Activated T-helper 1 cell treated with anti-CD3 and anti-CD28 coated beads, Interleukin-12 subunit alpha, Interleukin-12 subunit beta, Interleukin-2, Interleukin-4 antibody, amounts not matched to agents 30 ng/mL and 10 ng/mL and 1 ng/mL, durations not matched to agents 14 hours and 24 hours and 36 hours (primary cell): ENCODE measurements around the gene OSBPL1A. TPM values are rescaled to one million over a fixed set of nuclear protein-coding genes. Genes with fewer than 3 reads are reported as not detected.

Experiments
- DNase-seq: peaks from one replicate; pipeline ENCODE4 v3.0.0; 2021; ENCODE audit warnings: low spot score
- H3K27ac Mint-ChIP-seq: one replicate; pipeline ENCODE4 v1.8.0; 2021; ENCODE audit warnings: mild to moderate bottlenecking, mixed read lengths
- H3K27me3 Mint-ChIP-seq: one replicate; pipeline ENCODE4 v1.8.0; 2022; ENCODE audit warnings: mild to moderate bottlenecking, moderate library complexity, mixed read lengths; ENCODE audit not compliant: insufficient read depth
- H3K36me3 Mint-ChIP-seq: one replicate; pipeline ENCODE4 v1.8.0; 2021; ENCODE audit warnings: low read depth, mixed read lengths
- H3K4me1 Mint-ChIP-seq: one replicate; pipeline ENCODE4 v1.8.0; 2021; ENCODE audit warnings: low read depth, mixed read lengths
- H3K4me3 Mint-ChIP-seq: one replicate; pipeline ENCODE4 v1.8.0; 2021; ENCODE audit warnings: mild to moderate bottlenecking, moderate library complexity, mixed read lengths
- H3K9me3 Mint-ChIP-seq: one replicate; pipeline ENCODE4 v1.8.0; 2021; ENCODE audit warnings: mixed read lengths
- intact Hi-C: fragments of 100-400 bp; cut with micrococcal nuclease; formaldehyde crosslinking; loops from one replicate; pipeline ENCODE4 v1.15.1; 2024
- total RNA-seq: library from RNA; stranded (reverse); gene quantifications from 2 replicates; pipeline ENCODE4 v1.2.3, GENCODE V29; 2022

OSBPL1A gene
- total RNA-seq, 1 donor from 2014 or later, result 2.5 TPM

DNA sequence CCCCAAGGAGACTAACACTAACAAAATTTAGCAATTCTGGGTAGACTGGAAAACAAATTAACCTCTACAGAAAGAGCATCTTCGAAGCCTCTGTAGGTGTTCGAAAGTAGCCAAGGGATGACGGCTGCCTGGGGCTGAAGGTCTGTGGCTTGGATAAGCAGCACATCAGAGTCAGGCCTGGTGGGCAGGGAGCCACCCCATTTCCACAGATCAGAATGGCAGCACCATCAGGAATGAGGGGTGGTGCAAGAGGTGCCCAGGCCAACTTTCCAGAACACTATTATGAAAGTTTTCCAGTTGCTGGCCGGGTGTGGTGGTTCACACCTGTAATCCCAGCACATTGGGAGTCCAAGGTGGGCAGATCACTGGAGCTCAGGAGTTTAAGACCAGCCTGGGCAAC lies 200.9 kb downstream of the OSBPL1A start:
- no peak overlapping the region for H3K27ac Mint-ChIP-seq
- no peaks in the 10 kb centered on the region for H3K36me3 Mint-ChIP-seq
- intact Hi-C loops, result no loop called here
- no peak overlapping the region for H3K4me3 Mint-ChIP-seq
- DNase-seq, result no peak
- no peaks in the 10 kb centered on the region for H3K9me3 Mint-ChIP-seq
- H3K27me3 Mint-ChIP-seq, result peaks cover 10% of the 10 kb centered on the region
- H3K4me1 Mint-ChIP-seq, result no peaks in the 10 kb centered on the region

DNA sequence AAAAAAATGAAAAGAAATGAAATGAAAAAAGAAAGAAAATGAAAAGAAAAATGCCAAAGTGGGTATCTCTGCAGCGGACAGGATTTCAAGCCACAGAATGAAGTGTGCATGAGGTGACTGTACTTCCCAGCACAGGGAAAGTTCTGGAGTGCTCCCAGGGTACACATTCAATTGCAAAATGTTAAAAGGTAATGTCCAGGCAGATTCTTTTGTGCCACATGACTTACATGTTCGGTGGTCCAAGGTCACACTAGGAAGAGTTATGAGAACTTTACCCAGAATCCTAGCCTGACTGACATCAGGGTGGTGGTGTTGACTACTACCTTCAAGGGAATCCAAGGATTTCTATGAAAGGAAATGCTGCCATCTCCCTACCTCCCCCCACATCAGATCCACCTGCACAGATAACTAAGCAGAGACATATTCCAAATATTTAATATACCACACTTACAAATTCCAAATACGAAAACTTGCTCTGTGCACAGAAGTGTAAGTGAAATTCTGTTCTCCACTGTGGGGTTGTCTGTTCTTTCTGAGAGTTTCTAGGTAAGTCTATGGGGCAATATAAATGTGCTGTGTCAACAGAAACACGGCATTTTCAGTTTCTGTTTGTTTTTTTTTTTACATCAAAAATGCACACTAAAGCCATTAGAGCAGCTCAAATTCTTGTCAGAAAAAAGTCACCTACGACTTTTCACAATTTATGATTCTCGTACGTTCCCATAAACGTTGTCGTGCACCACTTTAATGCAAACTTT lies 202.1 kb downstream of the OSBPL1A start:
- H3K4me3 Mint-ChIP-seq, result no peak overlapping the region
- no peaks in the 10 kb centered on the region for H3K9me3 Mint-ChIP-seq
- H3K36me3 Mint-ChIP-seq, result no peaks in the 10 kb centered on the region
- intact Hi-C loops, result no loop called here
- H3K27ac Mint-ChIP-seq, result no peak overlapping the region
- H3K27me3 Mint-ChIP-seq, result peaks cover 11% of the 10 kb centered on the region
- no peak for DNase-seq
- H3K4me1 Mint-ChIP-seq, result no peaks in the 10 kb centered on the region

DNA sequence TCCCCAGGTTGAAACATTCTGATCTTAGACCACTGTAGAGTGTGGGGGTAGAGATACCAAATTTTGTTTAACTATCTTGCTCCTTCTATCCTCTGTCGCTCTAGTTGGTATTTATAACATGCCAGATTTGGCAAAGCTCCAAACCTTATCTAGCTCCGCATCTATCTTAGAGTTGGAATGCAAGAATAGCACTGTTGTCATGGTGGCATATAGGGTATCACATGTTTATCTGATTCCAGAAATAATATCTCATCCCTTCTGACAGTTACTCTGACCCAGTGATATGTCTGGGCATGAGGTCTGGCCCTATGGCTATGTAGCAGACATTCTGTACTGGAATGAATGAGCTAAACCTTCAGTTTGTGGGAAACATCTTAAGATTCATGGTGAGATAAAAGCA lies 207.0 kb downstream of the OSBPL1A start:
- intact Hi-C loops, result no loop called here
- Mint-ChIP-seq H3K36me3 (no peaks in the 10 kb centered on the region), H3K27ac (no peak overlapping the region), H3K9me3 (no peaks in the 10 kb centered on the region), H3K4me1 (no peaks in the 10 kb centered on the region), H3K27me3 (peaks cover 12% of the 10 kb centered on the region), H3K4me3 (no peak overlapping the region)
- no peak for DNase-seq

DNA sequence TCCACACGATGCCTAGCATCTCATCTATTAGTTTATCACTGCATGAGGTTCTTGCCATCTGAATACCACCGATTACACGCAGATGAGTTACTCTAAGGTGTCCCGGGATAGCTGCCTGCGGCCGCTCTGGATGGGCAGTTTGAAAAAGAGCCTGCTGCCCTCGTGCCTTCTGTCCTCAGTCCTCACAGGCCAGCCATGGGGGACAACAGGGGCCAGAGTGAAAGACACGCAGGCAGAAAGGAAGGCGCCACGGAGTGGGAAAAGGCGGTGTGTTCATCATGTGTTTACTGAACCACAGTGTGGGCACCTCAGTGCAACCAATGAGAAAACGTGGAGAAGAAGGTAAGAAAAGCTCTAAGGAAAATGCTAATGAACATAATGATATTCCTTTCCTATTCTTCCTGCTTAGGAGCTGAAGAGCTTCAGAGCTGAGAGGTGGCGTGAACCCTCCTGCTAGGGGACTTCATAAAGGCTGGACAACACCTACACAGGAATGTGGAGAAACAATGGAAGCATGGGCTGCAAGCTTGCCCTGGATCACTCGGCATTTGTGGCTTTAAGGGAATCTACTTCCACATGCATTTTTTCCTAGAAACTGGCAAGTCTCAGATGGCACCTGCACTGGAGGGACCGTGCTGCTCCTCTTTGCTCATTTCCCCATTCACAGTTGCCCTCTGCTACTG lies 207.8 kb downstream of the OSBPL1A start:
- Mint-ChIP-seq H3K27ac (no peak overlapping the region), H3K4me3 (no peak overlapping the region), H3K36me3 (no peaks in the 10 kb centered on the region), H3K4me1 (no peaks in the 10 kb centered on the region), H3K9me3 (no peaks in the 10 kb centered on the region), H3K27me3 (peaks cover 12% of the 10 kb centered on the region)
- intact Hi-C loops, result no loop called here
- DNase-seq, result no peak

DNA sequence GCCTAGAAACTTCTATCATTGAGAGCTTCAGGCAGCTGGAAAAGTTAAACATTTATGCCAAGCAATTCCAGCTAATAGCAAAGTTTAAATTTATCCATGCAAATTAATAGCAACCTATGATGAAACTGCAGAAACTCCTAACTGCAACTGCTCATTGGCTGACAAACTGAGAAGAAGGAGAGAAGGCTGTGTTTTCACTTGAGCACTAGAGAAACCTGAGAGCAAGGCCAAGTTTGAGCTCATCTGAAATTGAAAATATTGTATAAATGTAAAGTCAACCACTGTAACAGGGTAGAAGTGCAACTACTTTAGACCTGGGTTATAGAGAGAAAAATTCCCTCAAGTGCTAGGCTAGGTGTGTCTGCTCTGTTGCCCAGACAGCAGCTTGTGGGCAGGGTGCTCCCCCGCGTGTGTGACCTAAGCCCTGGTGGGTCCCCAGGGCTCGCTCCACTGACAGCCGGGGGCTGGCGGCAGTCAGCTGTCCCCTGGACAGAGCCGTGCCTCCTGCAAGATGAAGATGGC lies 208.6 kb downstream of the OSBPL1A start:
- Mint-ChIP-seq H3K27me3 (peaks cover 12% of the 10 kb centered on the region), H3K4me3 (no peak overlapping the region), H3K9me3 (no peaks in the 10 kb centered on the region), H3K4me1 (no peaks in the 10 kb centered on the region), H3K27ac (no peak overlapping the region), H3K36me3 (no peaks in the 10 kb centered on the region)
- intact Hi-C loops, result no loop called here
- no peak for DNase-seq

DNA sequence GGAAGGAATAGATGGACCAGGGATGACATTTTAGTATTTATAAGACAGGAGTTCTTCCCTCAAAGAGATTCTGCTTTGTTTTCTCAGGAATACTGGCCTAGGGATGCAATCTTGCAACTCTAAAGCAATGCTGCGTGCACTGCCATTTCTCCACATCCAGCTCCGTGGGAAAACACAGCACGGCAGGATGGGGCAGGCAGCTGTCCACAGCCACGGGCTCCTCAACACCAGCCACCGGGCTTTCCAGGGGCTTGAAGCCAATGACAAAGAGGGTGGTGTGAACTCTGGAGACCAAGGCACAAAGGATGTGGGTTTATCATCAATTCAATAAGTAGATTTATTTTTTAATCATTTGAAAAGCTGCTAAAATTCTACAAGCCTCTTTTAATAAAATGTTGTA lies 209.5 kb downstream of the OSBPL1A start:
- DNase-seq, result no peak
- no peaks in the 10 kb centered on the region for H3K36me3 Mint-ChIP-seq

DNA sequence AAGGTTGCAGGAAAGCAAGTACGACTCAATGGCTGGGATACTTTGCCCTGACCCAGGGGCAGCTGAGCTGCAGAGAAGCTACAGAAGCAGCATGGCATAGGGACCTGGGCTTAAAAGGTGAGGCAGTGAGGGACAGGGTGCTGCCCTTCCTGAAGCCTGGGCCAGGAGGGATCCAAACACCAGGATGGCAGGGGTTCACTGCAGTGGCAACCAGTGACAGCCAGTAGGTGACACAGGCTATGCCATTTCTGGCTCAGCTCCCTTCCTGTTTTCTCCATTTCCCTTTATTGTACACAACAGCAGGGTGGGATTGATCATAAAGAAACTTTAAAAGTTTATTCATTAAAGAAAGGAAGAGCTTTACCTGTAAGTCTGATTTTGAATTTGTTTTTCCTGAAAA lies 209.9 kb downstream of the OSBPL1A start:
- Mint-ChIP-seq H3K36me3 (no peaks in the 10 kb centered on the region), H3K9me3 (no peaks in the 10 kb centered on the region), H3K27ac (no peak overlapping the region), H3K4me1 (no peaks in the 10 kb centered on the region), H3K27me3 (peaks cover 8% of the 10 kb centered on the region), H3K4me3 (no peak overlapping the region)
- intact Hi-C loops, result no loop called here
- DNase-seq, result no peak

More for the DNA sequence above, 209.5 kb downstream of the OSBPL1A start:
- intact Hi-C loops, result no loop called here
- Mint-ChIP-seq H3K27ac (no peak overlapping the region), H3K27me3 (peaks cover 12% of the 10 kb centered on the region), H3K9me3 (no peaks in the 10 kb centered on the region), H3K4me1 (no peaks in the 10 kb centered on the region), H3K4me3 (no peak overlapping the region)

DNA sequence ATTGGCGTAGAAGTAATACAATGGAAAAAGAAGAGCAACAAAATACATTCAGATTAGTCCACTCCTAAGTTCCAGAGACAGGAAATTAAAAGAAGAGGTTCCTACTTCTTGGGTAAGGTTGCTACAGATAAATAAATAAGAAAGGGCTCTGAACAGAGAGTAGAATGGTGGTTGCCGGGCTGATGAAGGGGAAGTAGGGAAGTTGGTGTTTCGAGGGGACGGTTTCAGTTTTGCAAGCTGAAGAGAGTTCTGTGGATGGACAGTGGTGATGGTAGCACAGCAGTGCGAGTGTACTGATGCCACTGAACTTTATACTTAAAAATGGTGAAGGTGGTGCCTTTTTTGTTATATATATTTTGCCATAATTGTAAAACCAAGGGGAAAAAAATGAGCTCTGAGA lies 210.6 kb downstream of the OSBPL1A start:
- H3K27ac Mint-ChIP-seq, result no peak overlapping the region
- H3K4me3 Mint-ChIP-seq, result no peak overlapping the region

DNA sequence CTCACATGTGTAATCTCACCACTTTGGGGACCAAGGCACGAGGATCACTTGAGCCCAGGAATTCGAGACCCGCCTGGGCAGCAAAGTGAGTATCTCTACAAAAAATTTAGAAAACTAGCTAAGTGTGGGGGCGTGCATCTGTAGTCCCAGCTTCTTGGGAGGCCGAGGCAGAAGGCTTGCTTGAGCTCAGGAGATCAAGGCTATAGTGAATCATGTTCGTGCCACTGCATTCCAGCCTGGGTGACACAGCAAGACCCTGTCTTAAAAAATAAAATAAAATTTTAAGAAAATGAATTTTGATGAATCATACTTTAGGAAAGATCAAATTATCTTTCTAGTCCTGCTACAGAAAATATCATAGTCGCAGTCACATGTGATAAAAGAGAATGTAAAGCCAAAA lies 211.8 kb downstream of the OSBPL1A start:
- DNase-seq, result no peak
- peaks cover 5% of the 10 kb centered on the region for H3K27me3 Mint-ChIP-seq
- H3K9me3 Mint-ChIP-seq, result no peaks in the 10 kb centered on the region
- no peak overlapping the region for H3K27ac Mint-ChIP-seq
- H3K4me1 Mint-ChIP-seq, result no peaks in the 10 kb centered on the region
- H3K36me3 Mint-ChIP-seq, result no peaks in the 10 kb centered on the region
- no peak overlapping the region for H3K4me3 Mint-ChIP-seq
- intact Hi-C loops, result no loop called here

More for the DNA sequence above, 210.6 kb downstream of the OSBPL1A start:
- Mint-ChIP-seq H3K9me3 (no peaks in the 10 kb centered on the region), H3K27me3 (peaks cover 5% of the 10 kb centered on the region), H3K36me3 (no peaks in the 10 kb centered on the region), H3K4me1 (no peaks in the 10 kb centered on the region)
- intact Hi-C loops, result no loop called here
- no peak for DNase-seq

DNA sequence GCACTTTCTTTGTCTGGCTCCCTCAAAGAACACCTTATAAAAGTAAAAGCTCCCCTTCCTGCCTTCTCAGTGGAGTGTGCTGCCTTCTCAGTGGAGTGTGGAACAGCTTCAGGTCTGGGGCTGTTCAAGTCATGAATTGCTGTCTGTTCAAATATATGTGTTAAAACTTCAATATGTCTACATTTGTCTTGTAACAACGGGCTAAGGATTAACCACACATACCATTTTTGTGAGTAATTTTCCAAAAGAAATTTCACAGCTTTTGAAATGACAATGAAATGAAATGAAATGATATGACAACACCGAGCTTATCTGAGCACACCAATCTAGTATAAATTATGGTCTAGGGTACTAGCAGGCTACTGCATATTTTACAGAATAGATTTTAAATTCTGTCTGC lies 215.8 kb downstream of the OSBPL1A start:
- DNase-seq, result no peak
- no peaks in the 10 kb centered on the region for H3K27me3 Mint-ChIP-seq
- H3K4me1 Mint-ChIP-seq, result no peaks in the 10 kb centered on the region
- intact Hi-C loops, result no loop called here
- H3K27ac Mint-ChIP-seq, result no peak overlapping the region
- no peaks in the 10 kb centered on the region for H3K36me3 Mint-ChIP-seq
- H3K9me3 Mint-ChIP-seq, result no peaks in the 10 kb centered on the region
- no peak overlapping the region for H3K4me3 Mint-ChIP-seq

DNA sequence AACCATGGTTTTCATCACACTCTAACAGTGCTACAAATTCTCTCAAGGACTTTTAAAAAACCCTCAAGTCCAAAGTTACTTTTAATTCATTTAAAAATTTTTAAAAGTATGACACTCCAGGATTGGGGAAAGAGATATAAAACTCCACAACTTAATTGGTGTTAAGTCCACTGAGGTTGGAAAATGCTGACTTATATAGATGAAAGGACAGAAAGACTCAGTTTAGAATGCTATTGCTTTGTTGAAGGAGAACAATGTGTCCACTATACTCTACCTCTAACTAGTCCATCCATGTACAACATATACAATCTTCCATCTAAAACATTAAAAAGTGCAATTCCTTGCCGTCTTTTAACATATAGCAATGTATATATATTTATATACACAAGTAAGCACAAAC lies 217.6 kb downstream of the OSBPL1A start:
- Mint-ChIP-seq H3K27me3 (no peaks in the 10 kb centered on the region), H3K27ac (no peak overlapping the region), H3K9me3 (no peaks in the 10 kb centered on the region), H3K4me3 (no peak overlapping the region), H3K36me3 (no peaks in the 10 kb centered on the region), H3K4me1 (no peaks in the 10 kb centered on the region)
- intact Hi-C loops, result no loop called here
- DNase-seq, result no peak

DNA sequence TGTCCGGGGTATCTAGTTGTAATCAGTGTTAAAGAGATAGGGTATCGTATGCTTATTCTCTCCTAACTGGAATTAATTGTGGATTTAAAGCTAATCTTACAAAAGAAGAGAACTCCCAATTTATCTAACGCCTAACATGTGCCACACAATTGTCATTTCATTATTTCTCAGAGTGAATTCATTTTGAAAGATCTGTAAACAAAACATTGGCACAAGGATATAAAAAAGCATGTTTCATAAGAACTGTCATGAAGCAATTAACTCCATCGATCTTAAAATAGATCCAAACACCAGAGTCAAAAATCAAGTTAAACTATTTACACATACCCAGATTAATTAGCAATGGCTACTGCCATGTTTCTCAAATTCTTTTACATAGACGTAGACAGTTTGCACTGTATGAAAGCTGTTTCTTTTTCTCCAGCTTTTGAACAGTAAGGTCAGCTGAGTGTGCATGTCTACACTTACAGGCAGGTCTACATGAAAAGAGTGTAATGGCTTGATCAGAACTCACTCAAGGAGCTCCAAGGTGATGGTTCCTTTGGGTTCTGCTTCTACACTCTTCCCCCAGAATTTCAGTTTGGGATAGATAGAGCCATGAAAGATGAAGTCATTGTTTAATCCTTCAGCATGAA lies 220.0 kb downstream of the OSBPL1A start:
- H3K36me3 Mint-ChIP-seq, result peaks cover 2% of the 10 kb centered on the region
- no peak overlapping the region for H3K4me3 Mint-ChIP-seq
- intact Hi-C loops, result loop anchor here (5.0 to 10.0 kb wide), 2 partner anchors 237 to 310 kb away; no protein-coding TSS in a partner anchor
- peaks cover 10% of the 10 kb centered on the region for H3K4me1 Mint-ChIP-seq
- H3K27ac Mint-ChIP-seq, result no peak overlapping the region
- H3K27me3 Mint-ChIP-seq, result no peaks in the 10 kb centered on the region
- no peak for DNase-seq
- H3K9me3 Mint-ChIP-seq, result peaks cover 3% of the 10 kb centered on the region
